H1 (cell line): ENCODE data around the gene SEMA3C. TPM values are rescaled to one million over a fixed set of nuclear protein-coding genes. Genes with fewer than 3 reads are reported as not detected.

ENCODE experiments used
- CTCF ChIA-PET: fragments of 300-600 bp; sonication (Branson Sonifier 250); formaldehyde crosslinking; loops from one replicate; lab custom pipeline; 2021; ENCODE audit not compliant: partially characterized antibody; lab: Charles Lee
- POLR2A ChIA-PET: fragments of 300-600 bp; sonication (Branson Sonifier 250); formaldehyde crosslinking; loops from one replicate; lab custom pipeline; 2021; ENCODE audit warnings: inconsistent platforms; ENCODE audit not compliant: partially characterized antibody; lab: Charles Lee
- DNase-seq, 2 experiments: peaks; one replicate each; pipeline versions ENCODE4 v3.0.0 to v3.0.0-alpha.2; 2010 to 2022; ENCODE audit warnings: low spot score in 2 of 2, low read depth in 1 of 2, mixed read lengths in 1 of 2
- FAIRE-seq: peaks from 2 replicates; lab custom pipeline; 2011; peaks lifted over from hg19 to GRCh38; lab: Jason Lieb, UNC
- H2AFZ ChIP-seq: 2 replicates; pipeline ENCODE4 v1.8.1; 2012; ENCODE audit warnings: low read length, inconsistent platforms
- H2AK5ac ChIP-seq: 2 replicates; pipeline ENCODE4 v1.6.1; 2013; ENCODE audit warnings: low read depth, low read length
- H2BK120ac ChIP-seq: replicated peaks from 2 replicates; pipeline ENCODE3; 2013; ENCODE audit warnings: low read depth, low read length, inconsistent platforms
- H2BK12ac ChIP-seq: 2 replicates; pipeline ENCODE4 v1.6.1; 2013; ENCODE audit warnings: low read depth, low read length
- H2BK15ac ChIP-seq: 2 replicates; pipeline ENCODE4 v1.6.1; 2013; ENCODE audit warnings: low read length
- H2BK20ac ChIP-seq: 2 replicates; pipeline ENCODE4 v1.6.1; 2013; ENCODE audit warnings: low read length
- H2BK5ac ChIP-seq: 2 replicates; pipeline ENCODE4 v1.6.1; 2013; ENCODE audit warnings: low read depth, low read length
- H3K14ac ChIP-seq: 2 replicates; pipeline ENCODE4 v1.6.1; 2013; ENCODE audit warnings: inconsistent platforms; ENCODE audit not compliant: insufficient read length
- H3K18ac ChIP-seq: 2 replicates; pipeline ENCODE4 v1.6.1; 2013; ENCODE audit warnings: low read length; ENCODE audit errors: extremely low read depth
- H3K23ac ChIP-seq: 2 replicates; pipeline ENCODE4 v1.6.1; 2013; ENCODE audit warnings: inconsistent platforms; ENCODE audit not compliant: insufficient read length
- H3K23me2 ChIP-seq: 2 replicates; pipeline ENCODE4 v1.6.1; 2013; ENCODE audit warnings: low read depth, low read length
- H3K27ac ChIP-seq: 2 replicates; pipeline ENCODE4 v1.6.1; 2011; ENCODE audit warnings: low read depth, low read length, inconsistent platforms
- H3K27me3 ChIP-seq, 4 experiments: replicated peaks in 1 of 4; 1 replicate in 1 of 4; 2 replicates in 3 of 4; pipeline versions ENCODE4 v1.6.1 to v1.8.1; 2011 to 2013; ENCODE audit warnings: low read length in 3 of 4, mild to moderate bottlenecking in 3 of 4, inconsistent platforms in 2 of 4, mixed read lengths in 2 of 4, moderate library complexity in 1 of 4; ENCODE audit not compliant: control insufficient read depth in 3 of 4, insufficient read depth in 3 of 4; ENCODE audit errors: extremely low read depth in 1 of 4
- H3K36me3 ChIP-seq, 4 experiments: 2 replicates each; pipeline versions ENCODE4 v1.6.1 to v1.8.1; 2011 to 2013; ENCODE audit warnings: mild to moderate bottlenecking in 4 of 4, low read length in 3 of 4, moderate library complexity in 2 of 4, control low read depth in 1 of 4, inconsistent platforms in 1 of 4; ENCODE audit not compliant: insufficient read depth in 4 of 4, control insufficient read depth in 2 of 4
- H3K4ac ChIP-seq: replicated peaks from 2 replicates; pipeline ENCODE3; 2013; ENCODE audit warnings: low read length, low read depth, mixed read lengths, inconsistent platforms; ENCODE audit not compliant: insufficient read length
- H3K4me1 ChIP-seq, 4 experiments: replicated peaks in 1 of 4; 1 replicate in 1 of 4; 2 replicates in 3 of 4; pipeline versions ENCODE4 v1.6.1 to v1.8.1; 2011 to 2013; ENCODE audit warnings: low read length in 3 of 4, inconsistent platforms in 2 of 4, mixed read lengths in 1 of 4; ENCODE audit not compliant: insufficient read depth in 4 of 4, control insufficient read depth in 3 of 4
- H3K4me2 ChIP-seq, 2 experiments: 2 replicates each; pipeline versions ENCODE4 v1.6.1 to v1.8.1; 2011 to 2013; ENCODE audit warnings: low read depth in 2 of 2, low read length in 2 of 2, control low read depth in 1 of 2, inconsistent platforms in 1 of 2, mild to moderate bottlenecking in 1 of 2; ENCODE audit not compliant: insufficient read depth in 1 of 2
- H3K4me3 ChIP-seq, 4 experiments: fragments of 200-600, 300-600 bp in 1 of 4; sonication (generic), shearing (Covaris generic), sonication (Bioruptor Twin) in 1 of 4; 2 replicates each; pipeline versions ENCODE4 v1.5.1 to v1.8.1; 2011 to 2016; ENCODE audit warnings: low read length in 4 of 4, low read depth in 3 of 4, control low read depth in 2 of 4, inconsistent platforms in 2 of 4, mild to moderate bottlenecking in 2 of 4, mixed read lengths in 1 of 4, moderate library complexity in 1 of 4; ENCODE audit not compliant: insufficient read depth in 2 of 4; ENCODE audit errors: extremely low read depth in 1 of 4
- H3K56ac ChIP-seq: replicated peaks from 2 replicates; pipeline ENCODE3; 2013; ENCODE audit warnings: low read depth, mild to moderate bottlenecking, mixed read lengths, low read length, inconsistent platforms; ENCODE audit not compliant: insufficient read length
- H3K79me1 ChIP-seq: 2 replicates; pipeline ENCODE4 v1.6.1; 2013; ENCODE audit warnings: low read depth, low read length, control low read depth
- H3K79me2 ChIP-seq, 2 experiments: 2 replicates each; pipeline versions ENCODE4 v1.6.1 to v1.8.1; 2012 to 2013; ENCODE audit warnings: low read length in 2 of 2, mild to moderate bottlenecking in 2 of 2, inconsistent platforms in 1 of 2; ENCODE audit not compliant: insufficient read depth in 2 of 2, control insufficient read depth in 1 of 2
- H3K9ac ChIP-seq, 4 experiments: replicated peaks in 1 of 4; 1 replicate in 1 of 4; 2 replicates in 3 of 4; pipeline versions ENCODE4 v1.6.1 to v1.8.1; 2011 to 2013; ENCODE audit warnings: low read depth in 3 of 4, low read length in 3 of 4, control low read depth in 2 of 4, mild to moderate bottlenecking in 2 of 4, moderate library complexity in 2 of 4, inconsistent platforms in 1 of 4; ENCODE audit errors: extremely low read depth in 1 of 4
- H3K9me3 ChIP-seq, 2 experiments: 2 replicates each; pipeline versions ENCODE4 v1.6.1 to v1.8.1; 2012 to 2013; ENCODE audit warnings: mild to moderate bottlenecking in 2 of 2, moderate library complexity in 2 of 2, control low read depth in 1 of 2, inconsistent platforms in 1 of 2, low read depth in 1 of 2, low read length in 1 of 2, mixed read lengths in 1 of 2; ENCODE audit not compliant: insufficient read depth in 2 of 2
- H4K20me1 ChIP-seq, 2 experiments: replicated peaks in 1 of 2; 2 replicates each; pipeline versions ENCODE3 to v1.8.1; 2011 to 2013; ENCODE audit warnings: inconsistent platforms in 2 of 2, low read length in 2 of 2, mild to moderate bottlenecking in 1 of 2; ENCODE audit not compliant: insufficient read depth in 2 of 2, control insufficient read depth in 1 of 2
- H4K5ac ChIP-seq: 2 replicates; pipeline ENCODE4 v1.6.1; 2013; ENCODE audit warnings: low read length, low read depth, mixed read lengths, inconsistent platforms; ENCODE audit not compliant: insufficient read length
- H4K8ac ChIP-seq: 2 replicates; pipeline ENCODE4 v1.8.0; 2013; ENCODE audit warnings: mild to moderate bottlenecking, moderate library complexity, low read length, inconsistent platforms; ENCODE audit not compliant: insufficient read depth; ENCODE audit errors: extremely low read depth
- H4K91ac ChIP-seq: replicated peaks from 2 replicates; pipeline ENCODE3; 2013; ENCODE audit warnings: low read length, mixed read lengths, inconsistent platforms; ENCODE audit not compliant: insufficient read length
- BRCA1 ChIP-seq: IDR thresholded peaks from 2 replicates; pipeline ENCODE4 v1.6.1; 2012; ENCODE audit warnings: low read depth, low read length, improper control_type of control experiment
- CBX8 ChIP-seq: fragments of 300-800, 300-1000 bp; sonication (generic); IDR thresholded peaks from 2 replicates; pipeline ENCODE4 v1.7.1; 2016; ENCODE audit warnings: low read depth, low read length, borderline replicate concordance
- CEBPB ChIP-seq: IDR thresholded peaks from 2 replicates; pipeline ENCODE4 v1.6.1; 2012; ENCODE audit warnings: low read depth, low read length
- EGR1 ChIP-seq: IDR thresholded peaks from 2 replicates; pipeline ENCODE4 v1.6.1; 2011; ENCODE audit warnings: low read depth, low read length, borderline replicate concordance
- EP300 ChIP-seq, 2 experiments: IDR thresholded peaks; 1 replicate in 1 of 2; 2 replicates in 1 of 2; pipeline ENCODE4 v1.6.1; 2011 to 2012; ENCODE audit warnings: low read depth in 2 of 2, low read length in 2 of 2, mild to moderate bottlenecking in 2 of 2, borderline replicate concordance in 1 of 2, inconsistent platforms in 1 of 2, moderate library complexity in 1 of 2
- HDAC2 ChIP-seq, 2 experiments: fragments of 300-600 bp in 1 of 2; sonication (generic) in 1 of 2; IDR thresholded peaks; 2 replicates each; pipeline ENCODE4 v1.6.1; 2011 to 2012; ENCODE audit warnings: low read depth in 2 of 2, low read length in 2 of 2, mild to moderate bottlenecking in 2 of 2, moderate library complexity in 2 of 2, borderline replicate concordance in 1 of 2, inconsistent platforms in 1 of 2
- HDAC6 ChIP-seq: IDR thresholded peaks from one replicate; pipeline ENCODE4 v1.7.1; 2012; ENCODE audit warnings: low read depth, mild to moderate bottlenecking, inconsistent platforms, low read length, moderate library complexity
- JUN ChIP-seq: IDR thresholded peaks from 2 replicates; pipeline ENCODE4 v1.6.1; 2011; ENCODE audit warnings: low read depth, mild to moderate bottlenecking, improper control_type of control experiment, low read length
- JUND ChIP-seq: IDR thresholded peaks from 2 replicates; pipeline ENCODE4 v1.6.1; 2011; ENCODE audit warnings: mild to moderate bottlenecking, improper control_type of control experiment, low read length
- MAFK ChIP-seq: IDR thresholded peaks from 2 replicates; pipeline ENCODE4 v1.6.1; 2012; ENCODE audit warnings: low read depth, mild to moderate bottlenecking, improper control_type of control experiment, low read length
- NANOG ChIP-seq: IDR thresholded peaks from 2 replicates; pipeline ENCODE4 v1.6.1; 2011; ENCODE audit warnings: low read length, low read depth, mild to moderate bottlenecking, inconsistent platforms; ENCODE audit not compliant: insufficient read depth, poor library complexity, severe bottlenecking
- SP2 ChIP-seq: IDR thresholded peaks from 2 replicates; pipeline ENCODE4 v1.6.1; 2012; ENCODE audit warnings: mild to moderate bottlenecking, low read length, inconsistent platforms
- SRF ChIP-seq: IDR thresholded peaks from 2 replicates; pipeline ENCODE4 v1.6.1; 2011; ENCODE audit warnings: mild to moderate bottlenecking, low read depth, low read length, moderate library complexity
- TAF1 ChIP-seq: IDR thresholded peaks from 2 replicates; pipeline ENCODE4 v1.6.1; 2011; ENCODE audit warnings: mild to moderate bottlenecking, low read depth, low read length
- WGBS, 2 experiments: shearing (Covaris generic) in 1 of 2; methylation state at CpG; one replicate each; pipeline versions ENCODE4 v1.1.6 to v1.1.7; 2013 to 2015; ENCODE audit warnings: low lambda C conversion rate in 2 of 2, mixed read lengths in 2 of 2, inconsistent platforms in 1 of 2, low coverage in 1 of 2, missing lambda C conversion rate in 1 of 2; ENCODE audit not compliant: insufficient replicate concordance in 2 of 2, insufficient coverage in 1 of 2, insufficient read length in 1 of 2; ENCODE audit errors: extremely low coverage in 1 of 2, missing lambda C conversion rate in 1 of 2; 5-methylcytosine and 5-hydroxymethylcytosine counted together
- polyA plus RNA-seq, 7 experiments: library from polyadenylated mRNA; depleted of rRNA in 3 of 7; stranded (reverse) in 5 of 7; unstranded in 2 of 7; fragments of >200 nt in 5 of 7; fragments of 200-250 nt in 2 of 7; gene quantifications; 1 replicate in 5 of 7; 2 replicates in 1 of 7; 4 replicates in 1 of 7; pipeline versions ENCODE4 v1.2.1 to v1.2.3, GENCODE V29; 2011 to 2013; ENCODE audit warnings: missing spikeins in 2 of 7, mixed read lengths in 2 of 7
- total RNA-seq: library from RNA; stranded (reverse); fragmentation: NEBNext Ultra II Directional; extraction: Animal tissue kit (Norgen Biotek cat#: 25700); gene quantifications from 2 replicates; pipeline ENCODE4 v1.2.1, GENCODE V29; 2021

SEMA3C gene
- total and polyA plus RNA-seq, 2 of the 8 experiments (the other 6 are each of a cell fraction or from before 2014, with no cell fraction given): 0.15 to 1.4 TPM

DNA sequence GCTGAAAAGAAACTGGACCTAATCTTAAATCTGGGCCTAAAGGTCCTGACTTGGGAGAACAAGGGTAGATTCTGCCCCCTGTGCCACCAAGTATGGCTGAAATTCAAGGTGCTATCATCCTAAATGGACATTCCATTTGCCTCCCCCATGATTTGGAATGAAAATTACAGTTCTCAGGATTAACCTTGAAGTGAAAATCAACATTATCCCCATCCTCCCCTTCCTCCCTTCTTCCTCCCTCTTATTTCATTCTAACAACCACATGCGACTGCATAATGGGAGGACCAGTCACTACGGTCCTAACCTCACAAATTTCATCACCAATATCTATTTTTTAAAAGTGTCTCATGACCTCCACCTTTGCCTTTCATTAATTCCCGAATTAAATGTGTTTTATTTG, 62.1 kb downstream of the SEMA3C start:
- H2BK15ac ChIP-seq: no peak overlapping the region
- no peak overlapping the region for H3K4me2 ChIP-seq
- POLR2A ChIA-PET: no interaction called here
- no peak overlapping the region for H2BK5ac ChIP-seq
- CTCF ChIA-PET: interaction anchor here (0.6 to 0.7 kb wide), 4 partner anchors 8 to 197 kb away, joined by 3 to 5 read pairs (median 4); no protein-coding TSS in a partner anchor
- no peaks in the 10 kb centered on the region for H3K23me2 ChIP-seq
- H3K18ac ChIP-seq: no peak overlapping the region
- no peak overlapping the region for H3K56ac ChIP-seq
- H3K4ac ChIP-seq: no peak overlapping the region
- no peak overlapping the region for H3K14ac ChIP-seq
- H4K91ac ChIP-seq: no peak overlapping the region
- no peak overlapping the region for H4K5ac ChIP-seq
- no peaks in the 10 kb centered on the region for H3K27me3 ChIP-seq
- no peak overlapping the region for H2AK5ac ChIP-seq
- no peak for FAIRE-seq
- no peaks in the 10 kb centered on the region for H3K79me1 ChIP-seq
- H2BK120ac ChIP-seq: no peak overlapping the region
- no peaks in the 10 kb centered on the region for H4K20me1 ChIP-seq
- H2BK12ac ChIP-seq: no peak overlapping the region
- H3K36me3 ChIP-seq: no peaks in the 10 kb centered on the region
- no peak overlapping the region for H3K27ac ChIP-seq
- no peak overlapping the region for H2AFZ ChIP-seq
- no peak overlapping the region for H3K4me3 ChIP-seq
- H3K9ac ChIP-seq: no peak overlapping the region
- H3K9me3 ChIP-seq: no peaks in the 10 kb centered on the region
- no peaks in the 10 kb centered on the region for H3K79me2 ChIP-seq
- H2BK20ac ChIP-seq: no peak overlapping the region
- TF ChIP-seq MAFK (no peak), TAF1 (no peak), SRF (no peak), BRCA1 (no peak), JUN (no peak), NANOG (no peak), SP2 (no peak), CEBPB (no peak), HDAC6 (no peak), EP300 (IDR thresholded peaks at IDR 0.05; ENCODE audit: borderline replicate concordance in 1 of 2, low read depth in 2 of 2, low read length in 2 of 2) (no peak), CBX8 (no peak), EGR1 (no peak), HDAC2 (IDR thresholded peaks at IDR 0.05; ENCODE audit: borderline replicate concordance in 1 of 2, low read depth in 2 of 2, low read length in 2 of 2) (no peak), JUND (no peak)
- no peak for DNase-seq
- H4K8ac ChIP-seq: no peak overlapping the region
- H3K4me1 ChIP-seq: no peaks in the 10 kb centered on the region
- WGBS, 2 experiments: 88% methylated on average over 3 of the region's 3 CpGs; no CpG with 5 or more reads in 1 of the 2 experiments
- no peak overlapping the region for H3K23ac ChIP-seq
